Muscle layer of duodenum (tissue), 2 donors: Measurements from ENCODE around the gene TMEM258.
A peak's percentile ranks its signal among the peaks of the same experiment; 100 is the strongest.

Source experiments
- H3K27ac ChIP-seq: one replicate; pipeline ENCODE4 v1.7.0; 2013; ENCODE audit warnings: mild to moderate bottlenecking, low read length
- H3K27me3 ChIP-seq: one replicate; pipeline ENCODE4 v1.7.0; 2013; ENCODE audit warnings: low read depth, mild to moderate bottlenecking, control low read depth, low read length
- H3K36me3 ChIP-seq, 2 donors: one replicate each; pipeline ENCODE4 v1.7.0; 2013; ENCODE audit warnings: low read length in 2 of 2, control low read depth in 1 of 2, mild to moderate bottlenecking in 1 of 2; ENCODE audit not compliant: insufficient read depth in 2 of 2, control insufficient read depth in 1 of 2
- H3K4me1 ChIP-seq, 2 donors: one replicate each; pipeline ENCODE4 v1.7.0; 2013; ENCODE audit warnings: low read length in 2 of 2, mild to moderate bottlenecking in 2 of 2, control low read depth in 1 of 2, moderate library complexity in 1 of 2; ENCODE audit not compliant: insufficient read depth in 2 of 2, control insufficient read depth in 1 of 2
- H3K4me3 ChIP-seq, 2 donors: one replicate each; pipeline ENCODE4 v1.7.0; 2013; ENCODE audit warnings: low read length in 2 of 2, low read depth in 1 of 2, mild to moderate bottlenecking in 1 of 2
- H3K9me3 ChIP-seq, 2 donors: one replicate each; pipeline ENCODE4 v1.7.0; 2013; ENCODE audit warnings: low read length in 2 of 2, control low read depth in 1 of 2, mild to moderate bottlenecking in 1 of 2; ENCODE audit not compliant: control insufficient read depth in 1 of 2
- donor health status: healthy.

Gene TMEM258

DNA sequence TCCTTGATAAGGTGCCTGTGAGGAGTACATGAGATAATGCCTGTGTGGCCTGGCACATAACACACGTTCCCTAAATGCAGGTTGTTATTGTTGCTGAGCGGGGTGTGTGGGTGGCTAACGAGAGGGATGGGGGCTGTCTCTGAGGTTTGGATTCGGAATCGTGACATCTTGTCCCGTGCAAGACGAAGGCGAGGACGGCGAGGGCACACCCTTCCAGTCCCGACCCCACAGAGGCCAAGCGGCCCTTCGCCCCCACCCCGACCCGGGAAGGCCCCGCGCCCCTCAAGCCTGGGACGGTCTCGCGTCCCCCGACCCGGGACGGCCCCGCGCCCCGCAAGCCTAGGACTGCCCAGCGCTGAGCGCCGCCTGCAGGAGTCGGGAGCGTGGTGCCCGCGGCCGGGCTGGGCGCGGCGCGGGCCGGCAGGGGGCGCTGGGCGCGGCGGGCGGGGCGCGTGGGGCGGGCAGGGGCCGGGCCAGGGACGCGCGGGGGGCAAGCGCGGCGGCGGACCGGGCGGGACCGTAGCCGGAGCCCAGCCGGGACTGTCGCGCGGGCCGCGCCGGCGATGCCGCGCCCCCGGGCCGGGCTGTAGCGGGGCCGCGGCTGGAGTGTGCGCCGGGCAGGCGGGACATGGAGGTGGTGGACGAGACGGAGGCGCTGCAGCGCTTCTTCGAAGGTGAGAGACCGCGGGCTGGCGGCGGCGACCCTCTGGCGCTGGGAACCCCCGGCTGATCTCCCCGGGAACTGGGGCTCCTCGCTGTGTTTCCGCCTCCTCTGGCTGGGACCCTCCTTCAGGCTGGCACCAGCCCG is 40.1 kb downstream of the TMEM258 start, which contains the start of gene MYRF:
Gene MYRF (plus strand): TSS at position 520 of the 808 bp plus-strand sequence. CDS start 109 bp downstream, at position 629.
- peak within 1 kb of the TSS; percentile 67 for H3K27ac ChIP-seq
- H3K4me1 ChIP-seq = peaks cover 3 to 5% of the 10 kb centered on the region in 2 donors
- no peaks in the 10 kb centered on the region for H3K9me3 ChIP-seq
- no peaks in the 10 kb centered on the region for H3K36me3 ChIP-seq
- H3K4me3 ChIP-seq = peak within 1 kb of the TSS; percentile 53 to 60
- no peaks in the 10 kb centered on the region for H3K27me3 ChIP-seq

DNA sequence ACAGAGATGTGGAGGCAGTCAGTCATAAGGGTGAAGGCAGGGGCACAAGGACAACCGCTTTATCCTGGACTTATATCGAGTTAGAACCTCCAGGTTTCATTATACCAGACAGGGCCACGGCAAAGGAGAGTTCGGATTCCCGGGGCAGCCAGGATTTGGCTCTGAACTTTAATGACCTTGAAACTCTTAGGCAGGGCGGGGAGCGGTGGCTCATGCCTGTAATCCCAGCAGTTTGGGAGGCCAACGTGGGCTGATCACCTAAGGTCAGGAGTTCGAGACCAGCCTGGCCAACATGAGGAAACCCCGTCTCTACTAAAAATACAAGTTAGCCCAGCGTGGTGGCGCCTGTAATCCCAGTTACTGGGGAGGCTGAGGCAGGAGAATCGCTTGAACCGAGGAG is 41.0 kb downstream of the TMEM258 start:
- Histone ChIP-seq H3K27ac (no peak overlapping the region), H3K4me1 (peaks cover 3 to 5% of the 10 kb centered on the region in 2 donors), H3K4me3 (no peak overlapping the region), H3K36me3 (no peaks in the 10 kb centered on the region), H3K27me3 (no peaks in the 10 kb centered on the region), H3K9me3 (no peaks in the 10 kb centered on the region)

DNA sequence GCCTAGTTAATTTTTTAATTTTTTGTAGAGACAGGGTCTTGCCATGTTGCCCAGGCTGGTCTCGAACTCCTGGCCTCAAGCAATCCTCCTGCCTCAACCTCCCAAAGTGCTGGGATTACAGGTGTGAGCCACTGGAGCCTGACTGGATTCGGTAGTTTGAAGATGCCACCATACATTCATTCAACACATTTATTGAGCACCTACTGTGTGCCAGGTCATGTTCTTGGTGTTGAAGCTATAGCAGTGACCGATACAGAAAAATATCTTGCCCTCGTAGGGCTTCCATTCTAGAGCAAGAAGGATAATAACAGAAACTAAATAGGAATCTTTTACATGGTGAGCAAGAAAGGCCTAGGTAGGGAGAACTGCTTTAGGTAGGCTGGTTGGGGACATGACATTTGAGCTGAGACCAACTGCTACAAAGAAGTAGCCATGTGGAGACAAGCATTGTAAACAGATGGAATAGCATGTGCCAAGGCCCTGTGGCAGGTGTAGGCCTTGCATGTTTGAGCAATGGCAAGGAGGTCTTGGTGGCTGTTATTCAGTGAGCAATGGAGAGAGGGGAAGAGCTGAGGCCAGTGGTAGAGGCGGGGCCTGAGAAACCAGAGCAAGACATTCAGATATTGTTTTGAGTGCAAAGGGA is 41.6 kb downstream of the TMEM258 start:
- H3K4me1 ChIP-seq = peaks cover 3 to 5% of the 10 kb centered on the region in 2 donors
- H3K27me3 ChIP-seq = no peaks in the 10 kb centered on the region
- no peak overlapping the region for H3K4me3 ChIP-seq
- no peak overlapping the region for H3K27ac ChIP-seq
- no peaks in the 10 kb centered on the region for H3K9me3 ChIP-seq
- H3K36me3 ChIP-seq = no peaks in the 10 kb centered on the region

DNA sequence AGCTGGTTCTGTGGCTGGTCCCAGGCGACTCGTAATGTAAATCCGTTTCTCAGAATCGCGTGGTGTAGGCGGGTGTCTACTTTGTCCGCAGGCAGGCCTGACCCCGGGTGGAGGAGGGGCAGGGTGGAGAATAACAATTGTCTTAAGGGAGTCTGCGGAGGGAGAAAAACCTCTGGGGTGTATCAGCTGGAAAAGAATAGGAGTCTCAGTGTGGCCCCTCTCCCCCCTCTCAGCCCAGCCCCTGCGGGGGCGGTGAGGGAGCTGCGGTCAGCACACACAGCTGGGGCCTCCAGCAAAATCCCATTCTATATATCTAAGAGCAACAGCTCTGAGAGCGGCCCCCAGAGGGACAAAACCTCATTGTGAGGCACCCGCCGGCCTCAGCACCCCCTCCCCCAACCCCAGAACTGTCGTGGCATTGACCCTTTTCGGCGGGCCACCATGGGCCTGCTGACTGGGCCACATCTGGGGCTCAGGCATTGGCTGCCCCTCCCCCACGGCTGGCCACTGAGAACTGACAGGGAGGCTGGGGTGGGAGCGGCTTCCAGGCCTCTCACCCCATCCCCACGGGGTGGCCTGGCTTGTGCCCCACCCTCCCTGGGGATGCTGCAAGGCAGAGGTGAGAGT is 42.7 kb downstream of the TMEM258 start:
- Histone ChIP-seq H3K36me3 (no peaks in the 10 kb centered on the region), H3K9me3 (no peaks in the 10 kb centered on the region), H3K4me3 (no peak overlapping the region), H3K27me3 (no peaks in the 10 kb centered on the region), H3K27ac (no peak overlapping the region), H3K4me1 (peaks cover 3 to 5% of the 10 kb centered on the region in 2 donors)

DNA sequence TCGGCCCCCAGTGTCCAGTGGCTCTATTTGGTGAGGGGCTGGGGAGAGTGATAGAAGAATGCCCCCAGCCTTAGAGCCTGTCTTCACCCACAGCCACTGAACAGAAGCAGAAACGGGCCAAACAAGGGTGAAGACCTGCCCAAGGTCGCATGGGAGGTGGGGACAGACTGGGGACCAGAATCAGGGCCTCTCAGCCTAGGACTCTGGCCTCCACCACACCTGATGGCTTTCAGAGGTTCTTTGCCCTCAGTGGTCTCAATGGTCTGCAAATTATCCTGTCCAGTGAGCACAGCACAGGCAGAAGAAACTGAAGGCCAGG is 44.5 kb downstream of the TMEM258 start:
- Histone ChIP-seq H3K4me1 (peaks cover 3% of the 10 kb centered on the region in 2 donors), H3K27ac (no peak overlapping the region)

DNA sequence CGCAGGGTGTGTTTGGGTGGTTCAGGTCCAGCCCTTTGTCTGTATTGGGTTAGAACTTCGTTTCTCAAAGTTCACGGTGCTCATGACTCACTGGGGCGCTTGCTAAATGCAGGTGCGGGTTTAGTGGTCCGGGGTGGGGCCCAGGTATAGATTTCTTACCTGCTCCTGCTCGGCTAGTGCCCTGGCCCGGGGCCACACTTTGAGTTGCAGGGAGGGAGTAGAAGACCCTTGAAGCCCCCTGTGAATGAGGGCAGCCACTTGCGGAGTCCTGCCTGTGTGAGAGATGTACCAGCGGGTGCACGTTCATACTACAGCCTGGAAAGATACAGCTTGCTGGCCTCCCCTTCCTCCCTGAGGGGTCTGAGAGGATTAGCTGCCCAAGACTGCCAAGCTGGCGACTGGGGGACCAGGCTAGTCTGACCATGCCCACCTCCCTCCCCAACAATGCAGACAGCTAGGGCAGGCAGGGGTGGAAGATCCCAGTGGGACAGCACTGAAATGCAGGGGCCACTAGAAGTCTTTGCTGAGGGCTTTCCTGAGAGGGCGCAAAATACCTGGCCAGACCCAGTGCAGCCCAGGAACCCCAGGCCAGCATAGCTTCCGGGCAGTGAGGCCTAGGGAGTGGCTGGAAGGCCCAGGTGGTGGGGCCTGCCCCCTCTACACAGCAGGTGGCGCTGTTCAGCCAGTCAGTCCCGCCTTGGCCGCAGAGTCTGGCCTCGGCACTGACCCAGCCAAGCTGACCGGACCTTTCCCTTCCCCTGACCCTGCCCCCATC is 45.0 kb downstream of the TMEM258 start:
- Histone ChIP-seq H3K4me1 (peaks cover 0 to 3% of the 10 kb centered on the region in 2 donors), H3K36me3 (peaks cover 0 to 10% of the 10 kb centered on the region in 2 donors), H3K27ac (no peak overlapping the region), H3K27me3 (no peaks in the 10 kb centered on the region), H3K9me3 (no peaks in the 10 kb centered on the region), H3K4me3 (no peak overlapping the region)

More for the DNA sequence above, 44.5 kb downstream of the TMEM258 start:
- Histone ChIP-seq H3K27me3 (no peaks in the 10 kb centered on the region), H3K9me3 (no peaks in the 10 kb centered on the region), H3K36me3 (peaks cover 0 to 7% of the 10 kb centered on the region in 2 donors), H3K4me3 (no peak overlapping the region)

DNA sequence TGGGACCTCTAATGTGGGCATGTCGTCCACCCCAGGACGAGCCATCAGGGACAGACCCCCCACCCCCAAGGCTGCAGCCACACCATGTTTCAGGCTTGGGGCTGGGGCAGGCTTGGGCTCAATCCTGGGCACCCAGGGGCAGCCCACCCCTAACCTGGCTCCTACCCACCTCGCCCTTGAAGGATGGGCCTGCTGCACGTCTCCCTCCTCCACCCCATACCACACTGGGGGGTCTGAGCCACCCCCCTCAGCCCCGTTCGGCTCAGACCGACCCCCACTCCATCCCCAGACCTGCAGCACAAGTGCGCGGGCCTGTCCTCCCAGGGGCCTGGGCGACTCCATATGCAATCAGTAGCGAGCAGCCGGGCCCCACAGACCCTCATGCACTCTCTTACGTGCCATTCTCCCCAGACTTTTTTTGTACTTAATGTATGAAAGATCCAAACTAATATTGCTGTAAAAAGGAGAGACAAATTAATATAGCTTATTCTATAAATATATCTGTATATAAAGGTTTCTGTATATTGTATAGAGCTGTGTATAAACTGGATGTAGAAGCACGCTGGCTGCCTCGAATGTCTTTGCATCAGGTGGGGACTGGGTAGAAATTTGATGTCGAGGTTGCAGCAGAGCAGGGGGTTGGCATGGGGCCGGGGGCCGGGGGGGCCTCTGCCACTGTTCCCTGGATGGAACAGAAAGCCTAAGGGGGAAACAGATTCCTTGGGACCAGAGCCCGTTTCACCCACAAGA is 45.8 kb downstream of the TMEM258 start:
- Histone ChIP-seq H3K27me3 (no peaks in the 10 kb centered on the region), H3K36me3 (peaks cover 0 to 10% of the 10 kb centered on the region in 2 donors), H3K4me3 (no peak overlapping the region), H3K27ac (no peak overlapping the region), H3K4me1 (no peaks in the 10 kb centered on the region), H3K9me3 (no peaks in the 10 kb centered on the region)

DNA sequence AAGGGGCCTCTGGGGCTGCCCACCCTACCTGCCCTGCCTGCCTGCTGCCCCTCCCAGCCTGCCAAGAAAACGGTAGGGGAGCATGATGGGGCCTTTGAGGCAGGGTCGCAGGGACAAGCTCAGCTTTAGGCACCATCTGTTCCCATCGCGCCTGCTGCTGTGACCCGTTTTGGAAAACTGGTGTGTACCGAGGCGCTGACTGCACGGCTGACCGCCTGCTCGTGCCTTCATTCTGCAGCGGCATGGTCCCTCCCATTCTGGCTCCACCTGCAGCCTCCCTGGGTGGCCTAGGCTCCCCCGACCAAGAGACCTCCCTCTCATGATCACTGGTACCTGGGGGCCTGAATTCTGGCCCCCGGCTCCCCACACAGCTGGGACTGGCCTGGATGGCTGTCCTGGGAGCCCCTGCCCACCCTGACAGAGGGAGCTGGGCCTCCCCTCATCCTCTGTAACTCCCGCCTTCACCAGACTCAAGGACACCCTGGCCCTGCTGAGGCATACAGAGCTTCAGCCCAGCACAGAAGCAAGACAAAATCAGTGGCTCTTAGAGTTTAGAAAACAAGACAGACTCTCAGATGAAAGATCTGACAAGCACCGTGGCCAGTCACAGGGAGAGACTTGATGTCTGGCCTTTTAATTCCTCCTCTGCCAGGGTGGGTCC is 46.5 kb downstream of the TMEM258 start:
- H3K36me3 ChIP-seq = peaks cover 0 to 14% of the 10 kb centered on the region in 2 donors
- no peak overlapping the region for H3K27ac ChIP-seq
- no peaks in the 10 kb centered on the region for H3K27me3 ChIP-seq
- H3K4me3 ChIP-seq = no peak overlapping the region
- H3K9me3 ChIP-seq = no peaks in the 10 kb centered on the region
- H3K4me1 ChIP-seq = no peaks in the 10 kb centered on the region

DNA sequence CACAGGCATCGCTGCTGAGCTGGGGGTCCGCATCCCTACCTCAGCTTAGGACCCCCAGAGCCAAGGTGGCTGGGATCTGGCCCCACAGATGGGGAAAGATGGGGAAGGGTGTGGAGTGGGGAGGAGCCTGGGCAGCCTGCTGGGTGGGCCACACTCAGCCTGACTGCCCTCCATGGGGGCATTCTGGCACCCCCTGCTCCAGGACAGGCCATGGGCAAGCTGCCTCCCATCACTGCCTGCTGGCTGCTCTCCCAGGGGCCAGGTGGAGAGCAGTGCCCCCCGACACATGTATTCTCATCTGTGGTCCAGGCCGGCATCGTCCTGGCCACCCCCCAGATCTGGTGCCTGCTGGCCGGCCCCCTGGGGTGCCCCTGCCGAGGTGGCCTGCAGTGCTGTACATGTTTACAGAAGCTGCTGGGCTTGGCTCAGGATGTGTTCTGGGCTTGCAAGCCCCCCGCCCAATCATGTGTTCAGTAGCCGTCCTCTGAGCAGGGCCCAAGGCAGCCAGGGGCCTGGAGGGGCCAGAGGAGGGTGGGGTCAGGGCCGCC is 47.7 kb downstream of the TMEM258 start:
- Histone ChIP-seq H3K36me3 (peaks cover 3 to 24% of the 10 kb centered on the region in 2 donors), H3K27ac (no peak overlapping the region), H3K4me3 (no peak overlapping the region), H3K27me3 (no peaks in the 10 kb centered on the region), H3K4me1 (no peaks in the 10 kb centered on the region), H3K9me3 (no peaks in the 10 kb centered on the region)

DNA sequence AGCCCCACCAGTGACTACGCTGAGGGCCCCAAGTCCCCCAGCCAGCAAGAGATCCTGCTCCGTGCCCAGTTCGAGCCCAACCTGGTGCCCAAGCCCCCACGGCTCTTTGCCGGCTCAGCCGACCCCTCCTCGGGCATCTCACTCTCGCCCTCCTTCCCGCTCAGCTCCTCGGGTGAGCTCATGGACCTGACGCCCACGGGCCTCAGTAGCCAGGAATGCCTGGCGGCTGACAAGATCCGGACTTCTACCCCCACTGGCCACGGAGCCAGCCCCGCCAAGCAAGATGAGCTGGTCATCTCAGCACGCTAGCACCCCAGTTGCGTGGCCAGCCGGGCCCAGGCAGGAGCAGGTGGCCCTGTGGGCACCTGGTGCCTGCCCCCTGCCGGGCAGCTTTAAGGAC is 48.2 kb downstream of the TMEM258 start:
- Histone ChIP-seq H3K27ac (no peak overlapping the region), H3K27me3 (no peaks in the 10 kb centered on the region), H3K9me3 (no peaks in the 10 kb centered on the region), H3K4me1 (no peaks in the 10 kb centered on the region), H3K36me3 (peaks cover 3 to 29% of the 10 kb centered on the region in 2 donors), H3K4me3 (no peak overlapping the region)
